Muscle layer of colon (tissue), 2 donors: ENCODE measurements around the gene NMT1.

ENCODE experiments used
- H3K27ac ChIP-seq: one replicate; pipeline ENCODE4 v1.7.0; 2013; ENCODE audit warnings: low read depth, mild to moderate bottlenecking, low read length, moderate library complexity
- H3K27me3 ChIP-seq, 2 donors: one replicate each; pipeline ENCODE4 v1.7.0; 2013; ENCODE audit warnings: low read length in 2 of 2, mild to moderate bottlenecking in 2 of 2; ENCODE audit not compliant: insufficient read depth in 2 of 2, control insufficient read depth in 1 of 2
- H3K36me3 ChIP-seq: one replicate; pipeline ENCODE4 v1.7.0; 2013; ENCODE audit warnings: mild to moderate bottlenecking, low read length; ENCODE audit not compliant: insufficient read depth
- H3K4me1 ChIP-seq: one replicate; pipeline ENCODE4 v1.7.0; 2013; ENCODE audit warnings: mild to moderate bottlenecking, low read length; ENCODE audit not compliant: insufficient read depth
- H3K4me3 ChIP-seq, 2 donors: one replicate each; pipeline ENCODE4 v1.7.0; 2013; ENCODE audit warnings: low read length in 2 of 2, low read depth in 1 of 2, mild to moderate bottlenecking in 1 of 2, moderate library complexity in 1 of 2
- H3K9ac ChIP-seq: one replicate; pipeline ENCODE4 v1.7.0; 2013; ENCODE audit warnings: low read length
- H3K9me3 ChIP-seq: one replicate; pipeline ENCODE4 v1.7.0; 2013; ENCODE audit warnings: mild to moderate bottlenecking, low read length
- donor health status: abdominal sarcoma.
- donor health status: Adenocarcinoma of cecum.

The NMT1 gene

DNA sequence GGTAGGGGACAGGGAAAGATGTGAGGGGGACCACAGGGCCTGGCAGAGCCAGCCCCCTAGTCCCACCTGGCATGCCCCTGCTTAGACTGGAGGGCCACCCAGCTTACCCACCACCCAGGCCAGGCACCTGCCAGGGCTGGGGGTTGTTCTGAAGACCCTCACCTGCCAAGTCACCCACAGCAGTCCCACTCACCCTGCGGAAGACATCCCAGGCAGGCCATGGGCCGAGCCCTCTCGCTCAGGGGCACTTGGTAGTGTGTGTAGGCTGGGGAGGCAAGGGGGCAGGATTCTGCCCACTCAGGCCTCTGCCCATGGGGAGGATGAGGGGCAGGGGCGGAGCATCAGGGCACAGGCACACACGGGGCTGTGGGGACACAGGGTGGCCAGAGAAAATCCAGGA, 67.2 kb downstream of the NMT1 start:
- Histone ChIP-seq H3K27ac (peak overlapping the region; percentile 82), H3K27me3 (no peaks in the 10 kb centered on the region), H3K9me3 (no peaks in the 10 kb centered on the region), H3K4me1 (peaks cover 60% of the 10 kb centered on the region), H3K36me3 (no peaks in the 10 kb centered on the region), H3K4me3 (peak overlapping the region; percentile 27 to 39), H3K9ac (no peak overlapping the region)

DNA sequence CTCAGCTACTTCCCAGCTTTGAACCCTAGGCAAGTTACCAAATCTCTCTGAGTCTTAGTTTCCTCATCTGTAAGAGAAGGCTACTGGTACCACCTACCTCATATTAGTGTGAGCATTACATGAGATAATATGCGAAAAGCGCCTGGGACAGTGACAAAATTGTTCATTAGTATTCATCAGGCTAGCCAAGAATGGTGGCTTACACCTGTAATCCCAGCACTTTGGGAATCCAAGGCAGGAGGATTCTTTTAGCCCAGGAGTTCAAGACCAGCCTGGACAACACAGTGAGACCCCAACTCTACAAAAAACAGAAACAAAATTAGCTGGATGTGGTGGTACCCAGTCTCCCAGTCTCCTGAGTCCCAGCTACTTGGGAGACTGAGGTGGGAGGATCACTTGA, 67.9 kb downstream of the NMT1 start:
- peak overlapping the region; percentile 82 for H3K27ac ChIP-seq
- H3K9me3 ChIP-seq: no peaks in the 10 kb centered on the region
- no peak overlapping the region for H3K4me3 ChIP-seq
- peaks cover 54% of the 10 kb centered on the region for H3K4me1 ChIP-seq
- no peak overlapping the region for H3K9ac ChIP-seq
- H3K36me3 ChIP-seq: no peaks in the 10 kb centered on the region
- H3K27me3 ChIP-seq: no peaks in the 10 kb centered on the region

DNA sequence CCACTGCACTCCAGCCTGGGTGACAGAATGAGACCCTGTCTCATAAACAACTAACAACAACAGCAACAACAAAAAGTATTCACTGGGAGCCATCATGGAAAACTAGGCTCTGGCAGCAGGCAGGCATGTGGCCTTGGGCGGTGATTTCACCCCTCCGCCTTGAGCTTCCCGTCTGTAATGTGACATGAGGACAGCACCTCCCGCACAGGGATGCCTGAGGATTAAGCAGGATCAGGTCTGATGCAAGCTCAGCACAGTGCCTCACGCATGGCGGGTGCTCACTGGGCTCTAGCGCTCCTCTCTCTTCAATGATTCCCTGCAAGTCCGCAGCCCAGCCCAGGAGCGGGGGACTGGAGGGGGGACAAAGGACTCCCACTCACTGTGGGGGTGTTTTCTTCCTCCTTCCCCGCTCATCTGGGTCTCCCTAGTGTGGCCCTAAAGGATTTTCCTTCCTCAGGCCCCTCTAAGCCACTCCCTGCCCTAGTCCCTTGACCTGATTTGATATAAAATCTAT, 68.4 kb downstream of the NMT1 start:
- Histone ChIP-seq H3K4me3 (no peak overlapping the region), H3K9ac (no peak overlapping the region), H3K27me3 (no peaks in the 10 kb centered on the region), H3K4me1 (peaks cover 49% of the 10 kb centered on the region), H3K36me3 (no peaks in the 10 kb centered on the region), H3K27ac (no peak overlapping the region), H3K9me3 (no peaks in the 10 kb centered on the region)

DNA sequence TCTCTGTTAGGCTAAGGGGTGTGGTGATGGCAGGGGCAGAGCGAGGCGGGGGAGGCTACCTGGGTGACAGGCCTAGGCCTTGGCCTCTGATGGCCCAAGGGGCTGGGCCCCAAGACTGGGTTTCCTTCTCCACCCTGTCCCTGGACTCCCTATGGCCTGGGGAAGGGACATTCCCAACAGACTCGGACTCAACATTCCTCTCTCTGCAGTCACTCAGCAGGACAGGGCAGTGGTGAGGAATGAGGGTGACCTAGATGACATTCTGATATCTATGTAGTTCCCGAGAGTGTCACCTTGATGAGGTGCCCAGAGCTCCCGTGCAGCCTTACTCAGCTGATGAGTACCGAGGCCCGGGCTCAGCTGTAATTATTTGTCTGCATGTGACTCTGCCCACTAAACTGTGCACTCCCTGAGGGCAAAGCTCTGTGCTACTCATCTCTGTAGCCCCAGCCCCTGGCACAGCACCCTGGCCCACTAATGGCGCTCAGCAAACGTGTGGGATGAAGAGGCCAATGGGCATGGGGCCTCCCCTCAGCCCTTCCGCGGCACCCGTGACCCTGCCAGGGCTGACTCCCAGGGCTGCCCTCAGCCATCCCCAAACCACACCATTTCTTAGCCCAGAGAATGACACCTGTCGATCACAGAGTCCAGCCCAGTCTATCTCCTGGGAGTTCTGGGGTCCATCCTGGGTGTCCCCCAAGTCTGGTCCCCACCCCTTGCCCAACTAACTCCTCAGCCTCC, 69.0 kb downstream of the NMT1 start:
- Histone ChIP-seq H3K4me1 (peaks cover 46% of the 10 kb centered on the region), H3K9me3 (no peaks in the 10 kb centered on the region), H3K27ac (peak overlapping the region; percentile 34), H3K4me3 (no peak overlapping the region), H3K36me3 (no peaks in the 10 kb centered on the region), H3K27me3 (no peaks in the 10 kb centered on the region), H3K9ac (no peak overlapping the region)

DNA sequence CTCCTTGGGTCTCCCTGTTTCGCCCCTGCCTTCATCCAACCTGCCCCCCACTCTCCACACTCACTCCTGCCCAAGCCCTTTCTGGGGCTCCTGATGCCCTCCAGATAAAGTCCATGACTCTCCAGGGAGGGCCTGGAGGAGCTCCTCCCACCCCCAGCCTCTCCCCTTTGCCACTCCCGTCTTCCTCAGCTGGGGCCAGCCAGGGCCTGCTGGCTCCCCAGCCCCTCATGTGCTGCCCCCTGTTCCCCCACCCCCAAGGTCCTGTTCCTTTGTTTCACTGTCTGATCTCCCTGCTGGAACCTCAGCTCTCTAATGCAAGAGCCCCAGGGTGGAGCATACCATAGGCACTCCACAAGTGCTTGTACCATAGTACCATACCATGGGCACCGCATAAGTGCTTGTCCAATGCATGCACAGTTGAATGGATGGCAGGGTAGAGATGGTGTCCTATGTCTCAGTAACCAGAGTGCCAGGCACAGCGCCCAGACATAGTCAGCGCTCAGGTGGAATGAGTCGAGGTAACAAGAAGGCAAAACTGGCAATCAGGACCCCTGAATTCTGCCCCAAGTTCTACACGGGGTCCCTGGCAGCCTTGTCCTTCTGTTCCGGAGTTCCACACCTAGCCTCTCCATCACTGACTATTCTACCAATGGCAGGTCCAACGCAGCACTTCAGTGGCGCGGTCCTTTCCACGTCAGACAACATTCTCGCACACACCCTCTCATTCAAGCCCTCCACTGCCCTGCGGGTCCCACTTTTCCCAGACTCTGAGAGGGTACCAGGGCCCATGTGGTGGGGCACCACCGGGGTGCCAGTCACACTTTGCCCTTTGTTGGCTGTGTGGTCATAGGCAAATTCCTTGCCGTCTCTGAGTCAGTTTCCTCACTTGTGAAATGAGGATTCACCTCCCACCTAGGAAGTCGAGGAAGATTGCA, 69.8 kb downstream of the NMT1 start:
- peak overlapping the region; percentile 81 for H3K27ac ChIP-seq
- no peaks in the 10 kb centered on the region for H3K9me3 ChIP-seq
- no peaks in the 10 kb centered on the region for H3K36me3 ChIP-seq
- peak overlapping the region; percentile 64 to 95 for H3K4me3 ChIP-seq
- peak overlapping the region; percentile 62 for H3K9ac ChIP-seq
- H3K27me3 ChIP-seq: no peaks in the 10 kb centered on the region
- peaks cover 47% of the 10 kb centered on the region for H3K4me1 ChIP-seq

DNA sequence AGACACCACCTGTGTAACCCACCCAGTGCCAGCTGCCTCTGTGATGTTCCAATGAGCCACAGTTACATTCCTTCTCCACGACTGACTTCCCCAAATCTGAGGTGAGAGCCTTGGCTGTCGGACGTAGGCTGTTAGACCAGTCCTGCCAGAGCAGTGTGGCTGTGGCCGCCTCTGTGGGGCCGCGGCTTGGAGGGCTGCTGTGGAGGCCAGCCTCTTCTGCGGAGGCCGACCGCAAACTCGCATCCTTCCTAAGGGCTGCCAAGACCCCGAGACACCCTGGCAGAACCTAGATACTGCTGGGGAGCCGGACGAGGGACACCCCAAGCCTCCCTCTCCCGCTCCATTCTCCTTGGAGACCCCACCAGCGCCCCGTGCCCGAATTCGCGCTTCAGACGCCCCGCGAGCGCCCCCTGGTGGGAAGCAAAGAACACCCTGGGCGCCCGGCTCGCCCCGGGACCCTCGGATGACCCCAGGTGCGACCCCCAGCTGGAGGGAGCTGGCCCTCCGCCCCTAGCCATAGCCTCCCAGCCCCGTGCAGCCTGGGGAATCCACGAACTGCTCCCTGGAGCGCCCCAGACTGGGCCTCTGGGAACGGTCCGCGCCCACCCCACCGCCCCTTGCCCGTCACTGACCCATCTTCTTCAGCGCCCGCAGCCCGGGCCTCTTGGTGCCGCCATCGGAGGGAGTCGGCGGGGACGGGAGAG, 70.7 kb downstream of the NMT1 start:
- Histone ChIP-seq H3K27ac (peak overlapping the region; percentile 81), H3K9ac (peak overlapping the region; percentile 62), H3K4me1 (peaks cover 56% of the 10 kb centered on the region)

DNA sequence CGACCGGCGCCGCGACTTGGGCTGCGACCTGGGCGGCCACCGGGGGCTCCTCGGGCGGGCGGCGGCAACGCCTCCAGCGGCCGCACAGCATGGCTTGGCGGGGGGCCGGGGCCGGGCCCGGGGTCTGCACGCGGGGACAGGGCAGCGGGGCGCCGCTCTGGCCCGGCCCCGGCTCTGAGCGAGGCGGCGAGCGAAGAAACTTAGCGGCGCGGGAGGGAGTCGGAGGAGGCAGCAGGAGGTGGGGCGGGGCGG, 71.1 kb downstream of the NMT1 start, which contains the start of gene PLCD3:
Gene PLCD3, minus strand, starts transcription at position 196 of the 252 bp plus-strand sequence. Its CDS starts 105 bp downstream, at position 91.
- Histone ChIP-seq H3K9ac (peak within 1 kb of the TSS; percentile 93), H3K4me3 (peak within 1 kb of the TSS; percentile 88 to 95), H3K4me1 (peaks cover 56% of the 10 kb centered on the region), H3K27me3 (no peaks in the 10 kb centered on the region), H3K36me3 (peaks cover under 1% of the 10 kb centered on the region), H3K27ac (peak within 1 kb of the TSS; percentile 99), H3K9me3 (no peaks in the 10 kb centered on the region)

More for the DNA sequence above, 70.7 kb downstream of the NMT1 start:
- Histone ChIP-seq H3K4me3 (peak overlapping the region; percentile 64 to 95), H3K27me3 (no peaks in the 10 kb centered on the region), H3K36me3 (no peaks in the 10 kb centered on the region), H3K9me3 (no peaks in the 10 kb centered on the region)

DNA sequence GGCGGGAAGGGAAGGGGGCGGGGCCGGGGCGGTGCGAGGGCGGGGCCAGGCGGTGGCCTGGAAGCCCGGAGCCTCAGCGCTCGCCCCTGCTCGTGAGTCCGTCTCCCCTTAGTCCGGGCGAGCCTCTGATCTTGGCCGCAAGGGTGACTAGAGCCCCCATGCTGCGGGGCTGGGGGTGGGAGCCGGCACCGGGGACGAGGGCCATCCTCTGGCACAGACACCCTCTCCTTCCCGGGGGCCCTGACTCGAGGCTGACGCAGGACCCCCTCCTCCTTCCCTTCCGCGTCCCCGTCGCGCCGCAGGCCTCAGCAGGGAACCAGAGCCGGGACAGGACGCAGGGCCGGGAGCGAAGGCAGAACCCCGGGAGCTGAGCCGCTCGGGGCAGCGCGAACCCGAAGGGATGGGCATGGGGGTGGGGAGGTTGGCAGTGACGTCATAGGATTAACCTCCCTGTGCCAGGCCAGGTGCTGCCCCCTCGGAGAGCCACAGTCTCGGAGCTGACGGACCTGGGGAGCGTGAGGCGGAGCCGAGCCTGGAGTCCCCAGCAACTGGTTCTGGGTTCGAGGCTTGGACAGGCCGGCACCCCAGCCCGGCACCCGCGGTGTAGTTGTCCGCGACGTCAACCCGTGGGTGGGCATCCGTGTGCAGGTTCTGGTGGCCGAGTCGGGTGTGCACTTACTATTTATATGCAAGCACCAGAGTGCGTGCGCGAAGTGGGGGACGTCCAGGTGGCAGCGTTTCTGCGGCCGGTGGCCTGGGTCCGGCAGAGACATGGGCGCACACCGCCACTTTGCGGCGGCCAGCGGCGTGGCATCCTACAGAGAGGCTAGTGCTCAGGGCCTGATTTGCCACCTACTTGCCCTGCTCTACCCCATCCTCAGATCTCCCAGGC, 71.7 kb downstream of the NMT1 start:
- peaks cover 53% of the 10 kb centered on the region for H3K4me1 ChIP-seq
- H3K9ac ChIP-seq: peak overlapping the region; percentile 93
- no peaks in the 10 kb centered on the region for H3K9me3 ChIP-seq
- H3K27ac ChIP-seq: peak overlapping the region; percentile 99
- peaks cover 6% of the 10 kb centered on the region for H3K36me3 ChIP-seq
- H3K27me3 ChIP-seq: no peaks in the 10 kb centered on the region
- H3K4me3 ChIP-seq: peak overlapping the region; percentile 88 to 94

DNA sequence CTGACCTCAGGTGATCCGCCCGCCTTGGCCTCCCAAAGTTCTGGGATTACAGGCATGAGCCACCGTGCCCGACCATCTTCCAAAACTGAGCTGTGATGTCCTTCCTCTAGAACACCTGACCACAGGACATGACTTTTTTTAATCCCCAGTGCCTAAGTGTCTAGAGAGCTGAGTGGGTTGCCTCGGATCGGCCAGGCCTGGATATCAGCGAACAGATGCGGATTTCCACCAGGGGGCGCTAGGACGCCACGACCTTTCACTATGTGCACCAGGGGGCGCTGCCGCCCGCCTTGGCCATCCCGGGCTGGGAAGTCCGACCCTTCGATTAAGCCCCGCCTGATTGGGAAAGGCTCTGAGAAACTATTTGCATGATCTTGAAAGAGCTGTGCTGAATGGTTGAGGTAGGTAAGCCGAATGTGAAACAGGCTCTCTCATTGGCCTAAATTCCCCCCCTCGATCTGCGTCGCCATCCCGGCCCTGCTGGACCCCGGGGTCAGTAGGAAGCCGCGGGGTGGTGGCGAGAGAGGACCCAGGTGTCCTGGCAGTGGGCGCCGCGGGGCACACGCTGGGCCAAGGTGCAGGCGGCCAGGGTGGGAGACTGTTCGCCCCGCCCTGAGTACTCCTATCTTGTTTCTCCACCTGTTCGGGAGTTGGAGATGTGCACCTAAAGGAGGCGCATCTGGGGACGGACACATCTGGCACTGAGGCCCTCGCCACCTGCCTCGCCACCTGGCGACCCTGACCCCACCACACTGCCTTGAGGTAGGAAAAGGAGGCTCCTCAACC, 74.3 kb downstream of the NMT1 start, which contains the start of gene ACBD4:
Gene ACBD4, plus strand, starts transcription at position 496 of the 786 bp plus-strand sequence. CDS start 458 bp downstream, outside the sequence.
- Histone ChIP-seq H3K27ac (peak within 1 kb of the TSS; percentile 92), H3K9ac (peak within 1 kb of the TSS; percentile 74), H3K9me3 (no peaks in the 10 kb centered on the region), H3K4me1 (peaks cover 28% of the 10 kb centered on the region), H3K36me3 (peaks cover 19% of the 10 kb centered on the region), H3K27me3 (no peaks in the 10 kb centered on the region), H3K4me3 (peak within 1 kb of the TSS; percentile 74 to 94)
